Hepatocyte (in vitro differentiated cells): ENCODE data around the gene ULK2.

Experiments
- EZH2 ChIP-seq: fragments of 200-600 bp; sonication (generic); IDR thresholded peaks from 2 replicates; pipeline ENCODE4 v1.6.1; 2016; ENCODE audit warnings: antibody characterized with exemption, mild to moderate bottlenecking, borderline replicate concordance
- TF ChIP-seq, protein P1 (sequence below): fragments of 200-600 bp; sonication (generic); IDR thresholded peaks from 2 replicates; pipeline ENCODE4 v1.5.1; 2016; ENCODE audit warnings: antibody characterized with exemption, mild to moderate bottlenecking; ENCODE audit not compliant: poor library complexity

DNA sequence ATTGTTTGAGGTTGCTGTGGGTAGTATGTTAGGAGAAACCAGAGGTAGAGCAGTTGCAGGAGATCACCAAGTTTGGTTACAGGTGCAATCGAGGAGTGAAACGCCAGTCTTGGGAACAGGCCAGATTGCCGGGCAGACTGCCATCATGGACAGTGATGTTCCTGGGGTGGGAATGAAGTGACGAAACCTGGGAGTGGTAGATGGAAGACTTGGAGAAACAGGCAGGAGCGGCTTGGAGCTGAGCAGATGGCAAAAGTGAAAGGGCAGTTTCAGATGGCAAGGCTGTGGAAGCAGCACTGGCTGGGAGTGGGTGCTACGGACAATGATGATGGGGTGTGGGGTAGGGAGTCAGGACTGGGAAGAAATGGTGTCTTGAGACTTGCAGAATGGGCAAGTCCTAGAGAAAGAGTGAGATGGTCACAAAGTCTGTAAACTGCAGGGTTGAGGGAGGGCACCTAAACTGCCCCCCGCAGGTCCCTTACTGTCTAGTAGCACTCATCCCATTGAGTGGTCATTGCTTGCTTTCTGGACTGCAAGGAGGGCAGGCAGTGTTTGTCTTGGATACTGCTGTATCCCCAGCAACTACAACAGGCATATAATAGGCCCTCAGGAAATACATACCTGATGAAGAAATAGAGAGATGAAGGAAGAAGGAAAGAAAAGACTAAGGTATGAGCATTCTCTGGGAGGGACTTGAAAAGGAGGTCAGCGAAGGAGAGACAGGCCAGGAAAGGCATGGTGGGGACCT is 29.5 kb upstream of the ULK2 start:
- TF ChIP-seq, protein P1, sequence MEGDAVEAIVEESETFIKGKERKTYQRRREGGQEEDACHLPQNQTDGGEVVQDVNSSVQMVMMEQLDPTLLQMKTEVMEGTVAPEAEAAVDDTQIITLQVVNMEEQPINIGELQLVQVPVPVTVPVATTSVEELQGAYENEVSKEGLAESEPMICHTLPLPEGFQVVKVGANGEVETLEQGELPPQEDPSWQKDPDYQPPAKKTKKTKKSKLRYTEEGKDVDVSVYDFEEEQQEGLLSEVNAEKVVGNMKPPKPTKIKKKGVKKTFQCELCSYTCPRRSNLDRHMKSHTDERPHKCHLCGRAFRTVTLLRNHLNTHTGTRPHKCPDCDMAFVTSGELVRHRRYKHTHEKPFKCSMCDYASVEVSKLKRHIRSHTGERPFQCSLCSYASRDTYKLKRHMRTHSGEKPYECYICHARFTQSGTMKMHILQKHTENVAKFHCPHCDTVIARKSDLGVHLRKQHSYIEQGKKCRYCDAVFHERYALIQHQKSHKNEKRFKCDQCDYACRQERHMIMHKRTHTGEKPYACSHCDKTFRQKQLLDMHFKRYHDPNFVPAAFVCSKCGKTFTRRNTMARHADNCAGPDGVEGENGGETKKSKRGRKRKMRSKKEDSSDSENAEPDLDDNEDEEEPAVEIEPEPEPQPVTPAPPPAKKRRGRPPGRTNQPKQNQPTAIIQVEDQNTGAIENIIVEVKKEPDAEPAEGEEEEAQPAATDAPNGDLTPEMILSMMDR, result no peak
- no peak for TF ChIP-seq EZH2
